NCI-H1417 (cell line): ENCODE results near the gene GRWD1.

ENCODE experiments used
- DNase-seq, 3 experiments: peaks; one replicate each; lab custom pipeline; 2025; lab: John Stamatoyannopoulos, UW

Gene GRWD1

GRCh38 chr19:48498595-48499311 lies 53.0 kb downstream of the GRWD1 start:
- no peak for DNase-seq

GRCh38 chr19:48499316-48500090 lies 53.7 kb downstream of the GRWD1 start:
- no peak for DNase-seq

- DNase-seq = peak in 1 of 3 experiments; percentile 25
Observed at GRCh38 chr19:48500830-48501493, 55.2 kb downstream of the GRWD1 start.

GRCh38 chr19:48501494-48502349 lies 55.9 kb downstream of the GRWD1 start:
- peak; percentile 96 to 99 (median 98) for DNase-seq

DNA sequence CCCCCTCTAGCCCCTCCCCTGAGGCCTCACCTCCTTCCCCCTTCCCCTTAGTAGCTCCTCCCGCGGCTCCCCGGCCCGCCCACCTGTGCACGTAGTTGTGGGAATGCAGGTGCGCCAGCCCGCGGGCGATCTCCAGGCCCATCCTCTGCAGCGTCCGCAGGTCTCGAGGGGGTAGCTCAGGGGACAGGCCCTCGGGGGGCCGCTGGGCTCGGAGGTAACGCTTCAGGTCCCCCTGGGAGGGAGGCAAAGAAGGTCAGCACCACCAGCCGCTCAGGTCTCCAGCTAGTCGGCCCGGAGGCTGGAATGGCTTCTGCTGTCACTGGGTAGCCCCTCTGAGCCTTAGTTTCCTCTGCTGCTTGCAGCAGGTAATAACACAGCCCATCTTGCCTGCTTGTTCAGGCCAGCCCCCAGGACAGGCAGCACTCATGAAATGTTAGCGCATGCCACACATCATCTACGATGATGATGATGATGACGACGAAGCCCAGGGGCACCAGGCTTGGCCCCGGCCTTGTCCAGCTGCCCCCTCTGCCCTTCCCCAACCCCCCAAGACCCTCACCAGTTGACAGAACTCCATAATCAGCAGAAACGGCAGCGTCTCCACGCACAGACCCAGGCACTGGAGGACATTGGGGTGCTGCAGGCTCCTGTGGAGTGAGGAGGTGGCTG lies 56.7 kb downstream of the GRWD1 start:
- no peak for DNase-seq

DNA sequence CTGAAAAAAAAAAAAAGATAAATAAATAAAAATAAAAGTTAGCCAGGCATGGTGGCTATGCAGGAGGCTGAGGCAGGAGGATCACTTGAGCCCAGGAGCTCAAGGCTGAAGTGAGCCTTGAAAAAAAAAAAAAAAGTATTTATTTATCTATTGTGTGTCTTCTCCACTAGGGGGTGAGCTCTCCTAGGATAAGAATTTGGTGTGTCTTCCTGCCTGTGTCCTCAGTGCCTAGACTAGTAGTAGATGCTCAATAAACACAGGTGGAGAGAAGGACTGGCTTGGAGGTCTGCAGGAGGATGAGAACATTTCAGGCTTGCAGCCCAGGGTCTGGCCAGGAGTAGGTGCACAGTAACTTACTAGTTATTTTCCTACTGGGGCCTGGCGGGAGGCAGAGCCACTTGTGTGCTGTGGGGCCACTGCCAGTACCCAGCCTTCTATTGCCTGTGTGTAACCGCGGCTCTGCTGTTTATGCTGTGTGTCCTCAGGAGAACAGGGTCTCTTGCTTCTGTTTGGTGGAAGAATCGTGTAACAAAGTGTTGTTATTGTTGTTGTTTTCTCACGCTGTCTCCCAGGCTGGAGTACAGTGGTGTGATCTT lies 60.5 kb downstream of the GRWD1 start:
- peak; percentile 17 to 65 (median 52) for DNase-seq
